HCEC 1CT (cell line): ENCODE measurements around the gene ADTRP.
"Not testable (repeated sequence)": the region's sequence is repeated elsewhere in the genome, so short reads cannot be mapped to it uniquely, and the experiment has no call there.

ENCODE experiments used
- DNase-seq: peaks from one replicate; pipeline ENCODE4 v3.0.0-alpha.2; 2017

Gene ADTRP

GRCh38 chr6:11689847-11690246, 88.8 kb downstream of the ADTRP start:
- no peak for DNase-seq

GRCh38 chr6:11689400-11689799, 89.2 kb downstream of the ADTRP start:
- DNase-seq, result not testable (repeated sequence)

- no peak for DNase-seq
These were observed 90.2 kb downstream of the ADTRP start for GRCh38 chr6:11688425-11688709.

GRCh38 chr6:11685481-11686093, 93.0 kb downstream of the ADTRP start:
- DNase-seq, result peak; percentile 61

- no peak for DNase-seq
These were observed 93.6 kb downstream of the ADTRP start for GRCh38 chr6:11684901-11685480.

GRCh38 chr6:11683871-11684270, 94.7 kb downstream of the ADTRP start:
- DNase-seq, result no peak

GRCh38 chr6:11682561-11682975, 96.0 kb downstream of the ADTRP start:
- DNase-seq, result peak; percentile 32

GRCh38 chr6:11681770-11682169, 96.8 kb downstream of the ADTRP start:
- DNase-seq, result no peak

- no peak for DNase-seq
These were observed 97.2 kb downstream of the ADTRP start for GRCh38 chr6:11681357-11681756.

- DNase-seq, result not testable (repeated sequence)
These were observed 98.1 kb downstream of the ADTRP start for GRCh38 chr6:11680479-11680878.

- no peak for DNase-seq
These were observed 99.5 kb downstream of the ADTRP start for GRCh38 chr6:11679099-11679498.

GRCh38 chr6:11675601-11676000, 103.0 kb downstream of the ADTRP start:
- DNase-seq, result peak; percentile 52

GRCh38 chr6:11672669-11673068, 105.9 kb downstream of the ADTRP start:
- no peak for DNase-seq

GRCh38 chr6:11672256-11672655, 106.3 kb downstream of the ADTRP start:
- DNase-seq, result no peak

GRCh38 chr6:11669696-11670095, 108.9 kb downstream of the ADTRP start:
- no peak for DNase-seq

GRCh38 chr6:11668455-11668854, 110.1 kb downstream of the ADTRP start:
- DNase-seq, result no peak

- DNase-seq, result no peak
These were observed 110.7 kb downstream of the ADTRP start for GRCh38 chr6:11667876-11668275.

GRCh38 chr6:11665604-11666326, 112.8 kb downstream of the ADTRP start:
- no peak for DNase-seq
